ENCODE results near the gene CASKIN1.

GRCh38 chr16:2226245-2226793 lies 29.9 kb upstream of the CASKIN1 start:
- TF ChIP-seq POLR2A (IDR thresholded peaks at IDR 0.05) (no peak), CTCF (IDR thresholded peaks at IDR 0.05) (no peak)

All from stomach (tissue), 4 donors.